Duodenal mucosa (tissue), 2 donors: ENCODE data around the gene SLC19A1.

Experiments used
- H3K27ac ChIP-seq: one replicate; pipeline ENCODE4 v1.7.0; 2013; ENCODE audit warnings: low read depth, low read length
- H3K27me3 ChIP-seq, 2 donors: one replicate each; pipeline ENCODE4 v1.7.0; 2013; ENCODE audit warnings: low read length in 2 of 2, control low read depth in 1 of 2; ENCODE audit not compliant: insufficient read depth in 2 of 2, control insufficient read depth in 1 of 2
- H3K36me3 ChIP-seq, 2 donors: one replicate each; pipeline ENCODE4 v1.7.0; 2013; ENCODE audit warnings: low read length in 2 of 2, control low read depth in 1 of 2; ENCODE audit not compliant: insufficient read depth in 2 of 2, control insufficient read depth in 1 of 2
- H3K4me1 ChIP-seq, 2 donors: one replicate each; pipeline ENCODE4 v1.7.0; 2013; ENCODE audit warnings: low read length in 2 of 2, control low read depth in 1 of 2; ENCODE audit not compliant: insufficient read depth in 2 of 2, control insufficient read depth in 1 of 2
- H3K4me3 ChIP-seq, 2 donors: one replicate each; pipeline ENCODE4 v1.7.0; 2013; ENCODE audit warnings: low read length in 2 of 2, low read depth in 1 of 2
- H3K9ac ChIP-seq, 2 donors: one replicate each; pipeline ENCODE4 v1.7.0; 2013; ENCODE audit warnings: low read length in 2 of 2, low read depth in 1 of 2
- H3K9me3 ChIP-seq, 2 donors: one replicate each; pipeline ENCODE4 v1.7.0; 2013; ENCODE audit warnings: low read length in 2 of 2, control low read depth in 1 of 2; ENCODE audit not compliant: control insufficient read depth in 1 of 2

The SLC19A1 gene

DNA sequence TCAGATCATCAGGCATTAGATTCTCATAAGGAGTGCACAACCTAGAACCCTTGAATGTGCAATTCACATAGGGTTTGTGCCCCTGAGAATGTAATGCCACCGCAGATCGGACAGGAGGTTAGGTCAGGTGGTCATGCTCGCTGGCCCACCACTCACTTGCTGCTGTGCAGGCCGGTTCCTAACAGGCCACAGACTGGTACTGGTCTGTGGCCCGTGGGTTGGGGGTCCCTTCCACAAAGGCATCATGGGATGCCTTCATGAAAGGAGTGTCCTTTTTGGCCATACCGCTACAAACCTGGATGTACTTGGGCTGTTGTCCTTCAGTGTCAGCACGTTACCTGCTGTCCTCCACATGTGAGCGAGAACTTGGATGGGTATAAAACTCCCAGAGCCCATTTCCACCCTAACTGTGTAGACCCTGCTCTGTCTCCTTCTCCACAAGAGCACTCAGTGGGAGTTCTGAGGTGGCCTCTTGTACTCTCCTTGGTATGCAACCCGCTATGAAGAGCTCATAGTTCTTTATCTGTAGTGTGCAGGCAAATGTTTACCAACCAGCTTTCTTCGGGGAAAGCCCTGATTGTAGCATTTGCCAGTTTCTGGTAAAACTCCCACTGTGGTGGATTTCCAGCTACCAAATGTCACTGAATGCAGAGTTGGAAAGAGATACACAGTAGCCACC, 41.7 kb upstream of the SLC19A1 start:
- H3K9ac ChIP-seq: no peak overlapping the region
- no peaks in the 10 kb centered on the region for H3K4me1 ChIP-seq
- H3K4me3 ChIP-seq: no peak overlapping the region
- H3K27me3 ChIP-seq: peaks cover 0 to 7% of the 10 kb centered on the region in 2 donors
- H3K9me3 ChIP-seq: peaks cover 11 to 19% of the 10 kb centered on the region in 2 donors
- no peak overlapping the region for H3K27ac ChIP-seq
- no peaks in the 10 kb centered on the region for H3K36me3 ChIP-seq

DNA sequence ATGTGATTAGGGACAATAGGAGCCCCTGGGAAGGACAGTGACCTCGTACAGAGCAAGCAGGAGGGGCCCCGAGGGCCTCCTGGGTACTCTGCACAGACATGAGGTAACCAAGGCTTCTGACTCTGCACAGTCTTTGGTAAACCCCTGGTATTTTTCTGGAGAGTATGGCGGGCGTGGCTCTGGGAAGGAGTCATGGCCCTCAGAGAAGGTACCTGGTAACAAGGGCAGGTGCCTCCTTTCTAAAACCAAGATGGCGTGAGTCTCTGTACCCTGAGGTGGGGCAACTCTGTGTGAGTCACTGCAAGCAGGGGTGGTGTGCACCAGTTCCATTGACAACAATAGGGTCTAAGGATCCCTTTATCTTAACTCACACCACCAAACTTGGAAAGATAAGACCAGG, 39.9 kb upstream of the SLC19A1 start:
- no peak overlapping the region for H3K27ac ChIP-seq
- no peaks in the 10 kb centered on the region for H3K36me3 ChIP-seq
- H3K4me3 ChIP-seq: no peak overlapping the region
- no peaks in the 10 kb centered on the region for H3K27me3 ChIP-seq
- H3K9me3 ChIP-seq: peaks cover 9 to 16% of the 10 kb centered on the region in 2 donors
- H3K9ac ChIP-seq: no peak overlapping the region
- H3K4me1 ChIP-seq: no peaks in the 10 kb centered on the region

DNA sequence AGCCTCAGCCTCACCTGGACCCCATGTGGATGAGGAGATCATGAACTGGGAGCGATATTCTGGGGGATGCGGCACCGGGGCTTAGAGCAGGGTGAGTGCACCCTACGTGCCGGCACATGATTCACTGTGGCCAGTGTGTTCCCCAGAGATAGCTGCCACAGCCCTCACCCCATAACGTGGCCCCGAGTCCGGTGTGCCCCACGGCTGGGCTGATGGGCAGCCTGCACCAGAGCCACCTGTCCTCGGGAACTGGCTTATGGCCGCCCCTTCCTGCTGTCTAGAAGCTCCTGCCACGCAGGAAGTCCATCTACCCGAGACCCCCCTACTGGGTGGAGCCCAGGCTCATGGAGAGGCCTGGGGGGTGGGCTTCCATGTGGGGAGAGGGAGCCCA, 39.1 kb upstream of the SLC19A1 start:
- H3K27ac ChIP-seq: no peak overlapping the region
- H3K9me3 ChIP-seq: peaks cover 3 to 11% of the 10 kb centered on the region in 2 donors
- no peaks in the 10 kb centered on the region for H3K27me3 ChIP-seq
- H3K36me3 ChIP-seq: no peaks in the 10 kb centered on the region
- no peak overlapping the region for H3K9ac ChIP-seq
- H3K4me3 ChIP-seq: no peak overlapping the region
- H3K4me1 ChIP-seq: no peaks in the 10 kb centered on the region

DNA sequence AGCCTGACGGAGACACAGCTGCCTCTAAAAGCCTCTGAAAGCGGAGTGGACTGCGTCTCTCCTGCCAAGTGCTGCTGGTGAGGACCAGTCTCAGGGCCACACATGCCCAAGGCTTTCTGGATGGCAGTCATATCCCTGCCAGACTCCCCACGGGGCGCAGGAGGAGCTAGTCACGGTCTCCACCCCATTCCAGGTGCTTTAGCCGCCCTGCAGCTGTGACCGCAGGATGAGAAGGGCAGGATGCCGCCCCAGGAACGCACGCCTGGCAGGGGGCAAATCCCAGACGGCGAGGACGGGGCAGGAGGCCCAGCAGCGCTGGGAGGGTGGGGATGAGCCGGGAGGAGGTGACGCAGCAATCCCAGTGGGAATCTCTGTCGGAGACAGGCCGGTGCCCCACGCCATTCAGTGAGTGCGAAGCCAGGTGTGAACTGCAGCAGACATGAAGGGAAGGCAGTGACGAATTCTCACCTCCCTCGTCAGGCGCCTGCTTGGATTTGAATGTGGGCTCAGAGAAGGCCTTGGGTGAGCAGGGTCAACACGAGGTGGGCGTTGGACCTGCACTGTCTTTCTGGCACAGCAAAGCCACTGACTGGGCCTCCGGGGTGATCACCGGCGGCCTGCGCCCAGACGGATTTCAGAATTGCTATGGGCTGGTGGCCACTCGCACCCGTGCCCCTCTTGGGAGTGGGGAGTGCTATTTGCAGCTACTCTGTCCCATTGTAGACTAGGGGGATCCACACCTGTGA, 38.5 kb upstream of the SLC19A1 start:
- no peak overlapping the region for H3K9ac ChIP-seq
- H3K27me3 ChIP-seq: no peaks in the 10 kb centered on the region
- peaks cover 0 to 6% of the 10 kb centered on the region in 2 donors for H3K9me3 ChIP-seq
- H3K36me3 ChIP-seq: no peaks in the 10 kb centered on the region
- H3K4me1 ChIP-seq: no peaks in the 10 kb centered on the region
- H3K4me3 ChIP-seq: no peak overlapping the region
- no peak overlapping the region for H3K27ac ChIP-seq

GRCh38 chr21:45580181-45580575, 37.9 kb upstream of the SLC19A1 start:
- H3K27me3 ChIP-seq: no peaks in the 10 kb centered on the region
- no peak overlapping the region for H3K4me3 ChIP-seq
- H3K9me3 ChIP-seq: peaks cover 0 to 5% of the 10 kb centered on the region in 2 donors

GRCh38 chr21:45579383-45580180, 37.3 kb upstream of the SLC19A1 start:
- no peak overlapping the region for H3K27ac ChIP-seq
- no peak overlapping the region for H3K9ac ChIP-seq
- H3K27me3 ChIP-seq: no peaks in the 10 kb centered on the region
- no peaks in the 10 kb centered on the region for H3K36me3 ChIP-seq
- H3K9me3 ChIP-seq: peaks cover 0 to 5% of the 10 kb centered on the region in 2 donors
- no peak overlapping the region for H3K4me3 ChIP-seq
- H3K4me1 ChIP-seq: no peaks in the 10 kb centered on the region

More at GRCh38 chr21:45580181-45580575, 37.9 kb upstream of the SLC19A1 start:
- H3K9ac ChIP-seq: no peak overlapping the region
- no peaks in the 10 kb centered on the region for H3K4me1 ChIP-seq
- no peak overlapping the region for H3K27ac ChIP-seq
- no peaks in the 10 kb centered on the region for H3K36me3 ChIP-seq

DNA sequence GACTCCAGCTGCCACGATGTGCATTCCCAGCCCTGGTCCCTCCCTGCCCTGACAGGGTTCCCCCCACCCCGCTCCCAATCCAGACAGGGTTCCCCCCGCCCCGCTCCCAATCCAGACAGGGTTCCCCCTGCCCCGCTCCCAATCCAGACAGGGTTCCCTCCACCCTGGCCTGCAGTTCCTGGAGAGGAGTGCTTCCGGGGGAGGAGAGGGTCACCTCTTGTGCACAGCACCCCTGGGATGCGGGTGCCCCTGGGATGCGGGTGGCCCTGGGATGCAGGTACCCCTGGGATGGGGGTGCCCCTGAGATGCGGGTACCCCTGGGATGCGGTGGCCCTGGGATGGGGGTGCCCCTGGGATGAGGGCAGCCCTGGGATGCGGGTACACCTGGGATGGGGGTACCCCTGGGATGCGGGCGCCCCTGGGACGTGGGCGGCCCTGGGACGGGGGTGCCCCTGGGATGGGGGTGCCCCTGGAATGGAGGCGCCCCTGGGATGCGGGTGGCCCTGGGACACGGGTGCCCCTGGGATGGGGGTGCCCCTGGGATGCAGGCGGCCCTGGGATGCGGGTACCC, 36.7 kb upstream of the SLC19A1 start:
- no peak overlapping the region for H3K4me3 ChIP-seq
- no peak overlapping the region for H3K27ac ChIP-seq
- H3K9me3 ChIP-seq: peaks cover 0 to 5% of the 10 kb centered on the region in 2 donors
- H3K36me3 ChIP-seq: no peaks in the 10 kb centered on the region
- no peaks in the 10 kb centered on the region for H3K4me1 ChIP-seq
- H3K9ac ChIP-seq: no peak overlapping the region
- no peaks in the 10 kb centered on the region for H3K27me3 ChIP-seq

- Histone ChIP-seq H3K4me3 (no peak overlapping the region), H3K36me3 (no peaks in the 10 kb centered on the region), H3K4me1 (no peaks in the 10 kb centered on the region), H3K27me3 (no peaks in the 10 kb centered on the region), H3K9me3 (peaks cover 0 to 5% of the 10 kb centered on the region in 2 donors), H3K27ac (no peak overlapping the region), H3K9ac (no peak overlapping the region)
These were observed 36.0 kb upstream of the SLC19A1 start for GRCh38 chr21:45578176-45578801.

DNA sequence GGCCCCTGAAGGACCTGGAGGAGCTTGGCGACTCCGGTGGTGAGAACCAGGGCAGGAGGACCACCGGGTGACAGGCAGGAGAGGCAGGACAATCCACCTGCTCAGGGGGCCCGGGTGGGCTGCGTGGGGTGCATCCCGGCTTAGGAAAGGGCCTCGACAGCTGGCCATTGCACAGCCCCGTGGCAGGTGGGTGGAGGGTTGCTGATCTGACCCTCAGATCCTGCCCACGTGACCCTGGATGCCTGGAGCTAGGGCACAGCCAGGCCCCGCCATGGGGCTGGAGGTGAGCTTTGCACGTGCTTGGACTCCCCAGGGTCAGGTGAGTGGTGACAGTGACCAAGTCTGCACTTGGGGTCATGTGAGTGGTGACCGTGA, 35.5 kb upstream of the SLC19A1 start:
- H3K9ac ChIP-seq: no peak overlapping the region
- no peaks in the 10 kb centered on the region for H3K36me3 ChIP-seq
- no peaks in the 10 kb centered on the region for H3K4me1 ChIP-seq
- peaks cover 0 to 1% of the 10 kb centered on the region in 2 donors for H3K9me3 ChIP-seq
- no peak overlapping the region for H3K4me3 ChIP-seq
- no peak overlapping the region for H3K27ac ChIP-seq
- no peaks in the 10 kb centered on the region for H3K27me3 ChIP-seq
